Neural crest cell (in vitro differentiated cells): Measurements from ENCODE around the gene CEP57L1. TPM values are rescaled to one million over a fixed set of nuclear protein-coding genes. Genes with fewer than 3 reads are reported as not detected.
"Not testable (repeated sequence)": the region's sequence is repeated elsewhere in the genome, so short reads cannot be mapped to it uniquely, and the experiment has no call there.

Source experiments
- DNase-seq: peaks from one replicate; pipeline ENCODE4 v3.0.0; 2021; ENCODE audit warnings: low read depth, mixed read lengths, low spot score
- H3K27ac Mint-ChIP-seq: one replicate; pipeline ENCODE4 v1.8.0; 2021; ENCODE audit warnings: mild to moderate bottlenecking, mixed read lengths; ENCODE audit not compliant: unreplicated experiment
- H3K27me3 Mint-ChIP-seq: 2 replicates; pipeline ENCODE4 v1.8.0; 2021; ENCODE audit warnings: low read depth, mild to moderate bottlenecking, mixed read lengths
- H3K36me3 Mint-ChIP-seq: 2 replicates; pipeline ENCODE4 v1.8.0; 2021; ENCODE audit warnings: low read depth, mild to moderate bottlenecking, mixed read lengths
- H3K4me1 Mint-ChIP-seq: 2 replicates; pipeline ENCODE4 v1.8.0; 2021; ENCODE audit warnings: mixed read lengths
- H3K4me3 Mint-ChIP-seq: one replicate; pipeline ENCODE4 v1.8.0; 2021; ENCODE audit warnings: mild to moderate bottlenecking, mixed read lengths
- H3K9me3 Mint-ChIP-seq: 2 replicates; pipeline ENCODE4 v1.8.0; 2021; ENCODE audit warnings: mixed read lengths
- total RNA-seq: library from RNA; stranded (reverse); gene quantifications from 2 replicates; pipeline ENCODE4 v1.2.1, GENCODE V29; 2021
- TF ChIP-seq, protein P1 (sequence below): fragments of 200-600 bp; sonication (generic); conservative IDR thresholded peaks from 2 replicates; pipeline ENCODE4 v1.5.0; 2021; ENCODE audit warnings: antibody characterized with exemption, mild to moderate bottlenecking

CEP57L1 gene
- total RNA-seq, 1 donor from 2014 or later: 19.8 TPM

DNA sequence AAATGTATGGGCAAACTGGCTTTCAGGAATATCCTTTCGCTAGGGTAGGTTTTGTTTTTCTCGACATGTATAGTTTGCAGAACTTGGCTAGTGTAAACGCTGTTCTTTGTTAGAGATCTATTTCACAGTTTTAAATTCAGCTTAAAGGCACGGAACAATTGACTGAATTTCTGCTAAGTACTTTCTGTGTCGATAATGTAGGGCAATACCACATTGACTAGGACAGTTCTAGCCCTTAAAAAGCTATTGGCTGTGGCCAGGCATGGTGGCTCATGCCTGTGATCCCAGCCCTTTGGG, 92.8 kb downstream of the CEP57L1 start:
- H3K36me3 Mint-ChIP-seq: peaks cover 6% of the 10 kb centered on the region
- peaks cover 9% of the 10 kb centered on the region for H3K9me3 Mint-ChIP-seq
- TF ChIP-seq, protein P1, sequence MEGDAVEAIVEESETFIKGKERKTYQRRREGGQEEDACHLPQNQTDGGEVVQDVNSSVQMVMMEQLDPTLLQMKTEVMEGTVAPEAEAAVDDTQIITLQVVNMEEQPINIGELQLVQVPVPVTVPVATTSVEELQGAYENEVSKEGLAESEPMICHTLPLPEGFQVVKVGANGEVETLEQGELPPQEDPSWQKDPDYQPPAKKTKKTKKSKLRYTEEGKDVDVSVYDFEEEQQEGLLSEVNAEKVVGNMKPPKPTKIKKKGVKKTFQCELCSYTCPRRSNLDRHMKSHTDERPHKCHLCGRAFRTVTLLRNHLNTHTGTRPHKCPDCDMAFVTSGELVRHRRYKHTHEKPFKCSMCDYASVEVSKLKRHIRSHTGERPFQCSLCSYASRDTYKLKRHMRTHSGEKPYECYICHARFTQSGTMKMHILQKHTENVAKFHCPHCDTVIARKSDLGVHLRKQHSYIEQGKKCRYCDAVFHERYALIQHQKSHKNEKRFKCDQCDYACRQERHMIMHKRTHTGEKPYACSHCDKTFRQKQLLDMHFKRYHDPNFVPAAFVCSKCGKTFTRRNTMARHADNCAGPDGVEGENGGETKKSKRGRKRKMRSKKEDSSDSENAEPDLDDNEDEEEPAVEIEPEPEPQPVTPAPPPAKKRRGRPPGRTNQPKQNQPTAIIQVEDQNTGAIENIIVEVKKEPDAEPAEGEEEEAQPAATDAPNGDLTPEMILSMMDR: peak; percentile 16
- H3K4me1 Mint-ChIP-seq: no peaks in the 10 kb centered on the region
- peaks cover 49% of the 10 kb centered on the region for H3K27me3 Mint-ChIP-seq
- no peak overlapping the region for H3K27ac Mint-ChIP-seq
- no peak for DNase-seq
- no peak overlapping the region for H3K4me3 Mint-ChIP-seq

DNA sequence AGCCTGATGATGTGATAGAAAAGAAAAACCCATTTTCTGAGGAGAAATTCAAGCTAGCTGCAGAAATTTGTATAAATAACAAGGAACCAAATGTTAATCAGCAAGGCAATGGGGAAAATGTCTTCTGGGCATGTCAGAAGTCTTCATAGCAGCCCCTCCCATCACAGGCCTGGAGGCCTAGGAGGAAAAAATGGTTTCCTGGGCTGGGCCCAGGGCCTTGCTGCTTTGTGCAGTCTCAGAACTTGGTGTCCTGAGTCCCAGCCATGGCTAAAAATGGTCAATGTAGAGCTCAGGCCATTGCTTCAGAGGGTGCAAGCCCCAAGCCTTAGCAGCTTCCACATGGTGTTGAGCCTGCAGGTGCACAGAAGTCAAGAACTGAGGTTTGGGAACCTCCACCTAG, 96.1 kb downstream of the CEP57L1 start:
- Mint-ChIP-seq H3K9me3 (peaks cover 12% of the 10 kb centered on the region), H3K27me3 (peaks cover 17% of the 10 kb centered on the region)
- H3K36me3 Mint-ChIP-seq, H3K4me1 Mint-ChIP-seq, DNase-seq, H3K4me3 Mint-ChIP-seq, H3K27ac Mint-ChIP-seq: not testable (repeated sequence)

DNA sequence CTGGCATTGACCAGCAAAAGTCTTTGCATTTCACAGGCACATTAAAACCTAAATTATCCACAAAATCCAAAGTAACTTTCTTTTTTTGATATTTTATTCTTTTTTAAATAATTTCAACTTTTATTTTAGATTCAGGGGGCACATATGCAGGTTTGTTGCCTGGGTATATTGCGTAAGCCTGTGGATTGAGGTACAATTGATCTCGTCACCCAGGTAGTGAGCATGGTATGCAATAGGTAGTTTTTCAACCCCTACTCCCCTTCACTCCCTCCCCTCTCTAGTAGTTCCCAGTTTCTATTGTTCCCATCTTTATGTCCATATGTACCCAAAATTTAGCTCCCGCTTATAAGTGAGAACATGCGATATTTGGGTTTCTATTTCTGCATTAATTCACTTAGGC, 97.6 kb downstream of the CEP57L1 start:
- H3K4me3 Mint-ChIP-seq: no peak overlapping the region
- no peaks in the 10 kb centered on the region for H3K4me1 Mint-ChIP-seq
- peaks cover 12% of the 10 kb centered on the region for H3K9me3 Mint-ChIP-seq
- peaks cover 3% of the 10 kb centered on the region for H3K27me3 Mint-ChIP-seq
- no peak for DNase-seq
- H3K27ac Mint-ChIP-seq: no peak overlapping the region
- peaks cover 9% of the 10 kb centered on the region for H3K36me3 Mint-ChIP-seq
- TF ChIP-seq, protein P1: no peak

DNA sequence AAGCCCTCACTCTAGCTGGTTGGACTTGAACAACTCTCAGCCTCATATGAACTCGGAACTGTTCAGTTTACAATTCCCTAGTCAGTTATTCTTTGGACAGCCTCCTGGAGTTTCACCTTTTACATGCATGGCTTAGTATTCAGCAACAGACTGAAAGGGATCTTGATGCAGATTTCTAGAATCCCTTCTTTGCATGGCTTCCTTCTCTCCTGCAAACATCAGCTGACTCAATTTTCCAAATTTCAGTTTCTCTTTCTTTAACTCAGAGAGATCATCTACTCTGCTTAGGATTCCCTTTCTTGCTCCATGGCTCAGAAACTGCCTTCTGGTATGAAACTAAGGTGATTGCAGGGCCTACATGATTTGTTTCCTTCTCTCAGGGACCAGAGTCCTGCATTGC, 99.6 kb downstream of the CEP57L1 start:
- H3K36me3 Mint-ChIP-seq: peaks cover 9% of the 10 kb centered on the region
- no peaks in the 10 kb centered on the region for H3K27me3 Mint-ChIP-seq
- H3K4me3 Mint-ChIP-seq: no peak overlapping the region
- no peaks in the 10 kb centered on the region for H3K4me1 Mint-ChIP-seq
- DNase-seq: no peak
- peaks cover 10% of the 10 kb centered on the region for H3K9me3 Mint-ChIP-seq
- TF ChIP-seq, protein P1: no peak
- H3K27ac Mint-ChIP-seq: no peak overlapping the region

DNA sequence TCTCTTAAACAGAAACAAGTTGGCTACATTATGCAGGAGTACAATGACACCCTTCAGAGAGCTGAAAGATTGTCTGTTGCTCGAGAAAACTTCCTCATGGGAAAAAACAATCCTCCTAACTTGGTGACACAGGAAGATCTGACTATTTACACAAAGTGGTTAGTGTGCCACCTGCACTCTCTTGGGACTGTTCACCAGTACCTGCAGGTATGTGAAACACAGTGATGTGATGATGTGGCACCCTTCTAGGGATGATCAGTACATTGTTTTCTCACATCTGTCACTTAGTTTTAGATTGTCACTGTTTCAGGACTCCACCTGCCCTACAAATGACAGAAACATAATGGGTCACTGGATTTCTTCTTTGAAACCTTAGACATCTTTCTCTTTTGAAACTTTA, 101.8 kb downstream of the CEP57L1 start:
- peaks cover 5% of the 10 kb centered on the region for H3K36me3 Mint-ChIP-seq
- TF ChIP-seq, protein P1: no peak
- no peak overlapping the region for H3K4me3 Mint-ChIP-seq
- H3K27me3 Mint-ChIP-seq: no peaks in the 10 kb centered on the region
- no peaks in the 10 kb centered on the region for H3K4me1 Mint-ChIP-seq
- DNase-seq: no peak
- H3K27ac Mint-ChIP-seq: no peak overlapping the region
- H3K9me3 Mint-ChIP-seq: peaks cover 7% of the 10 kb centered on the region

DNA sequence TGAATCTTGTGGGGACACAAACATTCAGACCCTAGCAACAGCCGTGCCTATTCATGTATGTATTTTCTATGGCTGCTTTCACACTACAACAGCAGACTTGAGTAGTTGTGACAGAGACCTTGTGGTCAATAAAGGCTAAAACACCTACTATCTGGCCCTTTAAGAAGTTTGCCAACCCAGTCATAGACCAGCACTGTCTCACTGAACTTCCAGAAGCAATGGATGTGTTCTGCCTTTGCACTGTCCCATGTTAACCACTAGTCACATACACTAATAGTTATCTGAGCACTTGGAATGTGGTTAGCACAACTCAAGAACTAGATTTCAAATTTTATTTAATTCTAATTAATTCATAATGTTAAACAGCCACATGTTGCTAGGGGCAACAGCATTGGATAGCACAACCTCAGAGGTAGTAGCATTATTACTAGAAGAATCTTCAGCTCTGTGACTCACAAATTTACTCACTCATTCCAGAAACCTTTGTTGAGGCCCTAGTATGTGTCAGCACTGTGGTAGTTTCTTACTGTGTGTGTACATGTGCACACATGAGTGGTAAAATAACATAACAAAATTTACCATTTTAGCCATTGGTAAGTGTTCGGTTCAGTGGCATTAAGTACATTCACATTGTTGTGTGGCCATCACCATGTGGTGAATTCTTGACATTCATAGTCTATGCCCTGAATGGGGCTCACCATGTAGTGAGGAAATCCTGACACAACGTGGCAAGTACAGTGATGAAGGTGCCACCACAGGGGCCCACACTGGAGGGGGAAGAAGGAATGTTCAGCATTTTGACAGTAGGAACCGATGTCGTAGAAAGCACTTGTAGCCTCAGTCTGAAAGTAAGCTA, 107.3 kb downstream of the CEP57L1 start:
- no peaks in the 10 kb centered on the region for H3K27me3 Mint-ChIP-seq
- no peaks in the 10 kb centered on the region for H3K36me3 Mint-ChIP-seq
- no peak for DNase-seq
- H3K4me3 Mint-ChIP-seq: no peak overlapping the region
- H3K9me3 Mint-ChIP-seq: peaks cover 2% of the 10 kb centered on the region
- H3K27ac Mint-ChIP-seq: no peak overlapping the region
- H3K4me1 Mint-ChIP-seq: no peaks in the 10 kb centered on the region
- TF ChIP-seq, protein P1: no peak
